ENCODE data around the gene SATB2.

SATB2 gene

DNA sequence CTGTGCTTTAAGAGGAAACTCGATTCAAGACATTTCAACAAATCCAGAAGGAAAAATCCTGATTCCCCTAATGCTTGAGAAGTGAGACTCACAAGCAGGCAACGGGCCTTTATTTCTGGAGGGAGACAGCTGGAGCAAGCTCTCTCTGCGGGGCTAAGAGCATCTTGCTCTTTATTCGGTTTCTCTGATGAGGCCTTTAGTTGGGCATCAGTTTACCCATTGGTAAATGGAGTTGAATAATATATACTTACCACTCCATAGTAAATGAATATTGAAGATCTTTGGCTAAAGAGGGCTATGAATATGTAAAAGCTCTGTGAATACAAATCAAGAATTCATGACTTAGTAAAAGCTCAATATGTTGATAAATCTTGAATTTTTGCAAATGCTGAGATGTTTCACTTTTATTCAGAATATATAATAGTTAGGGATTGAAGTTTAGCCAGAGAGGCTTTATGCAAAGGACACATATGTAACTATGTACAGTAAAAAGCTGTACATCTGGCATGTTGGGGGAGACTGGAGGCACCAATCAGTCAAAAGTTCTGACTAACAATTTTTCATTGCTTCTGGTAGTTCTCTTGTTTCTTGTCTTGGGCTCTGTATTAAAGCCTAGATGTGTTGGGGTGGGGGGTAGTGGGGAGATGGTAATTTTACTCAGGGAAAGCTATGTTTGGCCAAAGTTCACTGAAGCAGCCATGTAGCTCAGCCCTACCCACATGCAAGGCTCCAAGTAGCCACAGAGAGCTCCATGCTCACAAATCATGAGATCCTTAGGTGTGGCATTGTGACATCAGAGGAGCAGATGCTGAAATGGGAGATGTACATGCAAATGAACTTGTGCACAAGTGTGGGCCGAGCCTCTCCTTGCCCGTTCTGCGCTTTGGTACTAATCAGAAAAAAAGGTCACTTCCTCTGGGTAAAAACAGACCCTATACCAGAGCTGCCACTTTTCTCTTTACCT lies 200.2 kb downstream of the SATB2 start:
- DNase-seq (ENCODE audit: low read depth, low spot score): no peak

DNA sequence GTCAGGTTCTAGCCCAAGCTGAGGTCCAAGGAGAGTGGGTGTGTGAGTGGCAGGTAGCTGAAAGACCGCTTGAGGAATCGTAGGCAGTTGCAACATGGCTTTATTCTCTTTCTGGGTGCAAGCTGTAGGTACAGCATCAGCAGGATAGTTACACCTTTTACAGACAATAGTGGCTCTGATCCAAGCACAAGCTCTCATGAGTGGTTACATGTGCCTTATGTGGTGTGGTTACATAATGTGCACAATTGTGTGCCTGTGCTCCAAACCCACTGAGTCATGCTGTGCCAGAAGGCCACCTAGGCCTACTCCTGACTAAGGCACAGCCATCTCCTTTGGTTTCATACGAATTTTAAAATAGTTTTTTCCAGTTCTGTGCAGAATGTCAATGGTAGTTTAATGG lies 227.6 kb downstream of the SATB2 start:
- no peak for DNase-seq (ENCODE audit: low read depth, low spot score)

GRCh38 chr2:199228887-199229819 lies 228.6 kb downstream of the SATB2 start:
- no peak for DNase-seq (ENCODE audit: low read depth, low spot score)

DNA sequence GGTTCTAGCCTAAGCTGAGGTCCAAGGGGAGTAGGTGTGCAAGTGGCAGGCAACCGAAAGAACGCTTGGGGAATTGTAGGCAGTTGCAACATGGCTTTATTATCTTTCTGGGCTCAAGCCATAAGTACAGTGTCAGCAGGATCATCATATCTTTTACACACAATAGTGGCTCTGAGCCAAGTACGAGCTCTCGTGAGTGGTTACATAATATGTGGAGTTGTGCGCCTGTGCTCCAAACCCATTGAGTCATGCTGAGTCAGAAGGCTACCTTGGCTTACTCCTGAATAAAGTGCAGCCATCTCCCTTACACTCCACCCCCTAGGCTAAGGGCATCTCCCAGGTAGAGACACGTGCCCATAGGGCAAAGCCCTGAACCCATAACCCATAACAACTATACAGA lies 233.9 kb downstream of the SATB2 start:
- no peak for DNase-seq (ENCODE audit: low read depth, low spot score)

- DNase-seq (ENCODE audit: low read depth, low spot score): no peak
These were observed 236.8 kb downstream of the SATB2 start for GRCh38 chr2:199220920-199221319.

DNA sequence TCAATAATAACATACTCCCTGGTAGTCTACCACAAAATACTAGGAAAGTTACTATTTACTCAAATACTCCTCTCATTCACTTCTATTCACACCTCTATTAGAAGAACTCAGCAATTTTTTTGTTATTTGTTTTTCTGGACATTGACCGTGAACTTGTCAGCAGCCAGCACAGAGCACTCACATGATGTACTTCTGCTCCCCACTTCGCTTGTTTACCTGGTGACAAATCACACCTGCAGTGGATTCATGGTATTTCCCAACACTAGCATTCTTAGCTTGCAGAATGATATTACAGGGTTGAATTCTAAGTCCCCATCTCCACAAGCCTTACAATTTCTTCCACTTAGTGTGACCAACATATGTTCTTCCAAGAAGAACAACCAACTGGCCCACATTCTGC lies 238.2 kb downstream of the SATB2 start:
- no peak for DNase-seq (ENCODE audit: low read depth, low spot score)
